Body of pancreas (tissue), 4 donors: Measurements from ENCODE around the gene P2RY6.

Source experiments
- POLR2A ChIP-seq, 3 donors: fragments of 450-650 bp; IDR thresholded peaks; one replicate each; pipeline ENCODE4 v1.6.1; 2016; ENCODE audit warnings: antibody characterized with exemption in 3 of 3, mild to moderate bottlenecking in 2 of 3
- TF ChIP-seq, protein P1 (sequence below), 7 experiments: fragments of 450-650 bp in 4 of 7; fragments of 200-600 bp in 3 of 7; sonication (generic) in 3 of 7; IDR thresholded peaks; one replicate each; pipeline ENCODE4 v1.5.1; 2016 to 2019; ENCODE audit warnings: antibody characterized with exemption in 7 of 7

- no peak for TF ChIP-seq POLR2A (IDR thresholded peaks at IDR 0.05)
- TF ChIP-seq, protein P1, sequence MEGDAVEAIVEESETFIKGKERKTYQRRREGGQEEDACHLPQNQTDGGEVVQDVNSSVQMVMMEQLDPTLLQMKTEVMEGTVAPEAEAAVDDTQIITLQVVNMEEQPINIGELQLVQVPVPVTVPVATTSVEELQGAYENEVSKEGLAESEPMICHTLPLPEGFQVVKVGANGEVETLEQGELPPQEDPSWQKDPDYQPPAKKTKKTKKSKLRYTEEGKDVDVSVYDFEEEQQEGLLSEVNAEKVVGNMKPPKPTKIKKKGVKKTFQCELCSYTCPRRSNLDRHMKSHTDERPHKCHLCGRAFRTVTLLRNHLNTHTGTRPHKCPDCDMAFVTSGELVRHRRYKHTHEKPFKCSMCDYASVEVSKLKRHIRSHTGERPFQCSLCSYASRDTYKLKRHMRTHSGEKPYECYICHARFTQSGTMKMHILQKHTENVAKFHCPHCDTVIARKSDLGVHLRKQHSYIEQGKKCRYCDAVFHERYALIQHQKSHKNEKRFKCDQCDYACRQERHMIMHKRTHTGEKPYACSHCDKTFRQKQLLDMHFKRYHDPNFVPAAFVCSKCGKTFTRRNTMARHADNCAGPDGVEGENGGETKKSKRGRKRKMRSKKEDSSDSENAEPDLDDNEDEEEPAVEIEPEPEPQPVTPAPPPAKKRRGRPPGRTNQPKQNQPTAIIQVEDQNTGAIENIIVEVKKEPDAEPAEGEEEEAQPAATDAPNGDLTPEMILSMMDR (IDR thresholded peaks at IDR 0.05), result no peak
These were observed 73.5 kb downstream of the P2RY6 start for GRCh38 chr11:73345481-73346160.
